ENCODE measurements around the gene PSMD12.
"Not testable (repeated sequence)": the region's sequence is repeated elsewhere in the genome, so short reads cannot be mapped to it uniquely, and the experiment has no call there.

Gene PSMD12

GRCh38 chr17:67388536-67388935, 22.2 kb upstream of the PSMD12 start:
- DNase-seq (ENCODE audit: low read depth in 2 of 3, low spot score in 1 of 3), result not testable (repeated sequence)

DNA sequence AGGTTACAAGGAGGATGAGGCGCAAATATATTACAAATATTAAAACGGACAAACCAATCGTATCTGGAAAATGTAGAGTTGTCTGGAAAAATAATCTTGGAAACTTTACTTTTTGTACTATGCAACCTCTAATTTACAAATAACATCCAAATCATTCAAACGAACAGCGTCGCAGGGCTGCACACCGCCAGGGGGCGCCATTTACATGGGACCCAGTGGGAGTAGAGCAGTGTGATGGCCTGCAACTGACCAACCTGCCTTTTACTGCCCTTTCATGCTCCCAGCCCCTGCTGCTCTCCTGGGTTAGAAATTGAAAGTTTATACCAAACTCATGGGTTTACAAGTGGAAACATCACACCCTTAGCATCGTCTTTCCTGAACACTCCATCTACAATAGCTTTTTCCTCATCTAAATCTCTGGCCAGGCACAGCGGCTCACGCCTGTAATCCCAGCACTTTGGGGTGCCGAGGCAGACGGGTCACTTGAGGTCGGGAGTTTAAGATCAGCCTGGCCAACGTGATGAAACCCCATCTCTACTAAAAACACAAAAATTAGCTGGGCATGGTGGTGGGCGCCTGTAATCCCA, 20.7 kb upstream of the PSMD12 start:
- DNase-seq (ENCODE audit: low read depth in 2 of 3, low spot score in 1 of 3), result peak; percentile 53 to 70 (median 69)

DNA sequence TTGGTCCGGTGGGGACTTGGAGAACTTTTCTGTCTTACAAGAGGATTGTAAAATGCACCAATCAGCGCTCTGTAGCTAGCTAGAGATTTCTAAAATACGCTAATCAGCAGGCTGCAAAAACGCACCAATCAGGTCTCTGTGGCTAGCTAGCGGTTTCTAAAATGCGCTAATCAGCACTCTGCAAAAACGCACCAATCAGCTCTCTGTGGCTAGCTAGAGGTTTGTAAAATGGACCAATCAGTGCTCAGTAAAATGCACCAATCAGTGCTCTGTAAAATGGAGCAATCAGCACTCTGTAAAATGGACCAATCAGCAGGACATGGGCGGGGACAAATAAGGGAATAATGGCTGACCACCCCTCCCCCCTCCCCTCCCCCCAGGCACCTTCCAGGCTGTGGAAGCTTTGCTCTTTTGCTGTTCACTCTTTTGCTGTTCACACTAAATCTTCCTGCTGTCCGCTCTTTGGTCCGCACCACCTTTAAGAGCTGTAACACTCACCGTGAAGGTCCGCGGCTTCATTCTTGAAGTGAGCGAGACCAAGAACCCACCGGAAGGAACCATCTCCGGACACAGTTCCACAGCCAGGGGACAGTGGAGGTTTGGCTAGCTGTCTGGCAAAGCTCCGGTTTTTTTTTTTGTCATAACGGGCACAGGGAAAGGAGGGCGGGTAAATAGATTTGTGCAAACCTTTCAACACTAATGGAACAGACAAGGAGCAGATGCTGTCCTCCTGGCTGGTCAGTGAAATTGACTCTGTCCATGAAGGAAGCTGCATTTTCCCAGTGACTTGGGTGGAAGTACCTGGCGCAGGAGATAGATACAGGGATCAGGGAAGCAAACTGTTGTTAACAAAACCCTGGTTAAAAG, 19.0 kb upstream of the PSMD12 start:
- no peak for DNase-seq (ENCODE audit: low read depth in 2 of 3, low spot score in 1 of 3)

DNA sequence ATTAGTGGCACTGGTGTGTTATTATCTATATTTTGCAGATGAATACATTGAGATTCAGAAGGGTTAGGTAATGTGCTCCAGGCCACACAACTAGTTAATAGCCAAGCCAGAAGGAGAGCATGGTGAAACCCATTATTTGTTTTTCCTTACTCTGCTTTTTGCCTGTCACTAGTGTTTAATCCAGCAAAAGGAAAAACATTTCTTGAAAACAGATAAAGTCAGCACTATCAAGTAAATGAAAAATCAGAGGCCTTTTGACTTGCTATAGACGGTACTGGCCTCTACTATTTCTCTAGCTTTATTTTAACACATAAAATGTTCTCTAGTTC, 15.5 kb upstream of the PSMD12 start:
- DNase-seq (ENCODE audit: low read depth in 2 of 3, low spot score in 1 of 3), result no peak

DNA sequence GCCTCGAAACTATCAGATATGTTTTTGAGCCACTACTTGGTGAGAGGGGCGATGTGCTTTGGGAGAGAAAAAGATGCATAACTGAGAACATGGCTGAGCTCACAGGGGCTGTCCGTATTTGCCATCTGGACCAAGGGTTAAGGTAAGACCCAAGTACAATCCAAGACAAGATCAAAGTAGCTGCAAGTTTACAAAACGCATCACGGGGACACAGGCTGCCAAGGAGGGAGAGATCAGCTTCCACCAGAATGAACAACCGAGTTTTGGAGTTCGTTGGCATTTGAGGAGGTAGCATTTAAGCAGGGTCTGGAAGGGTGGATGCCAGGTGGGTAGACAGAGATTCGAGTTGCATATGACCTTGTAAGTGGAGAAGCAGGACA, 12.9 kb upstream of the PSMD12 start:
- no peak for DNase-seq (ENCODE audit: low read depth in 2 of 3, low spot score in 1 of 3)

- peak; percentile 65 to 72 (median 72) for DNase-seq (ENCODE audit: low read depth in 2 of 3, low spot score in 1 of 3)
Measured at GRCh38 chr17:67378454-67379250, 12.3 kb upstream of the PSMD12 start.

DNA sequence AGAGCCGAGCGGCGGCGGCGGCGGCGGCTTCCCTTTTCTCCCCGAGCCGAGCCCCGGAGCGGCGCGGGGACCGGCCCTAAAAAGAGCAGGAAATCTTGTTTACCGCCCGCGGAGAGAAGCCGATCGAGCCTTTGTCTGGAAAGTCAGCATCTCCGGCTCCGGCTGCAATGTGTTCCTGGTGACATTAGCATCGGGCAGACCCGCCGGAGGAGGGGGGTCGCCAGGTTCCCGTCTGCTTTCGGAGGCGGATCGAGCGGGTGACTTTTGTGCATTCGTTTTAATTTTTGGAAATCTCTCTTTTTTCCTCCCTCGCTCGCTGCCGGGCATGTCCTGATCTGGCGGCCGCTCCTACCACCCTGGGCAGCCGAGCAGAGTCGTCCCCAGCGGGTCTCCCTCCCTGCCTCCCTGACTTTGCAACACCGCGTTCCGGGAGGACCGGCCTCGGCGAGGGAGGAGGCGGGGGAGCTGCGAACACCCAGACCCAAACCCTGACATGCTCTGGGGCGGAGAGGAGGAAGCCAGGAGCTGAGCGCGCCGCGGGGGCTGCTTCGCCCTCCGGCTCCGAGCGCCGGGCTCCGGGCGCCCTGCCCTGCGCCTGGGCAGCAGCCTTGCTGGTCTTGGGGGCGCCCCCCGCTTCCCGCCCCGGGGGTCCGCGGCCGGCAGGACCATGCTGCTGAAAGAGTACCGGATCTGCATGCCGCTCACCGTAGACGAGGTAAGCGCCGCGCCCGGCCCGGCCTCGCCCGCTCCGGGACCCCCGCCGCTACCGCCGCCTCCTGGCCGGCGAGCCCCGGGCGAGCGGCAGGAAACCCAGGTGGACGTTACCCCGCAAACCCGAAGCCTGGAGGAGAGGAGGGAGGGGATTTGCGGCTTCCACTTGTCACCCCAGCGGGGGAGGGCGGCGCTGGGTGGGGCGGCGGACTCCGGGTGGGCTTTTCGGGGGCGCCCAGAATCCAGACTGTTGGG, 11.4 kb upstream of the PSMD12 start:
- DNase-seq (ENCODE audit: low read depth in 2 of 3, low spot score in 1 of 3), result peak in 2 of 3 donors; percentile 36 to 49

- peak; percentile 75 to 87 (median 79) for DNase-seq (ENCODE audit: low read depth in 2 of 3, low spot score in 1 of 3)
Measured at GRCh38 chr17:67376737-67377487, 10.5 kb upstream of the PSMD12 start, which contains the start of gene PITPNC1. Gene PITPNC1, plus strand, starts transcription at chr17:67377281.

GRCh38 chr17:67376415-67376736, 10.0 kb upstream of the PSMD12 start:
- no peak for DNase-seq (ENCODE audit: low read depth in 2 of 3, low spot score in 1 of 3)

- DNase-seq (ENCODE audit: low read depth in 2 of 3, low spot score in 1 of 3), result no peak
Measured at GRCh38 chr17:67375716-67376115, 9.3 kb upstream of the PSMD12 start.

DNA sequence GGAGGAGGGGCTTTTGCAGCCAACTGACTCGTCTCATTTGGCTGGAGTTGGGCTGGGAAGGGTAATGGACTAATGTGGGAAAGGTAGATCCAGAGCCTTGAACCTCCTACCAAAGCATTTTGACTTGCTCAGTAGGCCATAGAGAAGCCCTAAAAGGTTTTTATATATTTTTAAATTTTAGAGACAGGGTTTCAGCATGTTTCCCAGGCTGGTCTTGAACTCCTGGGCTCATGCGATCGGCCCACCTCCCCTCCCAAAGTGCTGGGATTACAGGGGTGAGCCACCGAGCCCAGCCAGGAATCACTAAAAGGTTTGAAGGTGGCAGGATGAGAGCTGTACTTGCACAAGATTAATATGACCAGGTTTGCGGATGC, 8.7 kb upstream of the PSMD12 start:
- no peak for DNase-seq (ENCODE audit: low read depth in 2 of 3, low spot score in 1 of 3)

DNA sequence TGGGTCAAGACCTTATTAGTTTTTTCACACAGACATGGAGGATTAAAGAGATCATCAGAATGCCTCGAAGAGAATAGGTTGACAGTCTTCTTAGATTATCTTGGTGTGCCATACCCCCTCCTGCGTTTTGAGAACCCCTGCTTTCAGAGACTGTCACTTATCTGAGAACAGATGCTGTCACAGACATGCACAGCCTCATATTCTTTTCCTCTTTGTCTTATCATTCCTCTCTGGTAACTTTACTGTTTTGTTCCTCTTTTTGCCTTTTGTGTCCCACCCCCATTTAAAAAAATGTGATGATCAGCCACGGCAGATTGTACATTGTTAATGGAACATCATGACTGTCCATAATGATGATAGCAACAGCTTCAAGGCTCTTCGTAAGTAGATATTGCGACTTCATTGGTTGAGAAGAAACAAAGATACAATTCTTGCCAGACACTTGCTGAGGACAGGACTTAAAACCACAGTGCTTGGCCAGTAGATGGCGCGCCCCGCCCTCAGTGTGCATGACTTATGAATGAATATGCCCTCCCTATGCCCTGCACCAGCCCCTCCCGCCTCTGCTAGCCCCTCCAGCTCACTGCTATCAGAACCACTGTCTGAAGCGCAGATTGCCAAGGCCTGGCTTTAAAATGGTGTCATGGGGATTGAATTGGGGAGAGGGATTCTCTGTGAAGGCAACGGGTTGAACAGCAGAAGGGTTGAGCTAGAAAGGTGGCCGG, 8.1 kb upstream of the PSMD12 start:
- DNase-seq (ENCODE audit: low read depth in 2 of 3, low spot score in 1 of 3), result peak; percentile 80 to 82 (median 81)

DNA sequence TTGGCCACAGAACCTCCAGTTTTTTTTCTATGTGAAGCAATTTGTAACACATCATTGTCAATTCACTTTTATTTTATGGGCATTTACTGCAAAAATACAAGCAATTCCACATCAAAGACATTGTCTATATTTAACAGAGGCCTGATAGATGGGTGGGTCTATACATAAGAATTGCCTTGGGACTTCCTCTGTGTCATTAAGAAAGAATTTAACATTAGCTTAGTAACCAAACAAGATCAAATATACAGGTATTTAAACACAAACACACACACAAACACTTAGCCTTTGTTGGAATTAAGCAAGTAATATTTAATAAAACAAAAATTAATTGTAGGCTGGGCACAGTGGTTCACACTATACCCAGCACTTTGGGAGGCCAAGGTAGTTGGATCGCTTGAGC, 6.4 kb upstream of the PSMD12 start:
- DNase-seq (ENCODE audit: low read depth in 2 of 3, low spot score in 1 of 3), result no peak

DNA sequence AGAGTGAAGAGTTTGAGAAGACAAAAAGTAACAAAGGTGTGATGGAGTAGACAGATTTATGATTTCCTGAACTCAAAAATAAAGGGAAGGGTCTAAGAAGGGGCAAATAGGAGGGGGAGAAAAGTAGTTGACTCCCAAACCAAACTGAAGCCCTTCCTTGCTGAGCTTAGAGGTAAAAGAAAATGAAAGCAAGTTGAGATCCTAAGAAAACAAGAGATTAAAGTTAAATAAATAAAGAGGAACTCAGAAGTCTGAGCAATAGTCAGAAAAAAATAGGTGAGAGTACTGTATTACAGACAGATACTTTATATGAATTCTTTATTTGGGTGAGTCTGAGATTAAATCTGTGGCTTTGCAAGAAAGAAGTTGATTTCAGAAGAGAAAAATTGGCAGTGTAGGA, 3.3 kb upstream of the PSMD12 start:
- DNase-seq (ENCODE audit: low read depth in 2 of 3, low spot score in 1 of 3), result no peak

GRCh38 chr17:67365738-67366192, 612 bp downstream of the PSMD12 start:
- DNase-seq (ENCODE audit: low read depth in 2 of 3, low spot score in 1 of 3), result peak in 1 of 3 donors; percentile 20

DNA sequence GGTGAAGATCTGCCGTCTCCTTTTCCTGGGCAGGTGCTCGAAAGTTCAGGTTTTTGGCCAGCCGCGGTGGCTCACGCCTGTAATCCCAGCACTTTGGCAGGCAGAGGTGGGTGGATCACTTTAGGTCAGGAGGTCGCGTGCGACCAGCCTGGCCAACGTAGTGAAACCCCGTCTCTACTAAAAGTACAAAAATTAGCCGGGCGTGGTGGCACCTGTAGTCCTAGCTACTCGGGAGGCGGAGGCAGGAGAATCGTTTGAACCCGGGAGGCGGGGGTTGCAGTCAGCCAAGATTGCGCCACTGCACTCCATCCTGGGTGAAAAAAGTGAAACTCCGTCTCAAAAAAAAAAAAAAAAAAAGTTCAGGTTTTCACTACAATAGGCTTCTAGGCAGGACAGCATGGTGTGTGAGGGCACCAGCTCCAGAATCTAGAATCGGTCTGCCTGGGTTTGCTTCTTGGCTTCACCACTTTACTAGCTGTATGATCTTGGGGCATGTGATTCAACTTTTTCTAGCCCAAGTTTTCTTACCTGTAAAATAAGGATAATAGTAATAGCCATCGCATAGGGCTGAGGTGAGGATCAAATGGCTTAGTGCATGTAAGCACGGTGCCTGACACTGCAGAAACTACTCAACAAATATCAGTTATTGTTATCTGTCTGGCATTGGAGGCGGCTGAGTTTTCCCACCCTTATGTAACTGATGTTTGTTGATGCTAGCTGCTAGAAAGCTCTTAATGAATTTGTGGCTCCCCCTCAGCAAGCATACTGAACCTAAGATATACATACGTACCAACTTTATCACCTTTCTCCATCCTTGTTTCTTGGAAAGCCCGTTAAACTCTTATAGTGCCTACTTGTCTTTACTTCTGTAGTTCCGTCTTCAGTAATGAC, 1.3 kb downstream of the PSMD12 start:
- no peak for DNase-seq (ENCODE audit: low read depth in 2 of 3, low spot score in 1 of 3)

DNA sequence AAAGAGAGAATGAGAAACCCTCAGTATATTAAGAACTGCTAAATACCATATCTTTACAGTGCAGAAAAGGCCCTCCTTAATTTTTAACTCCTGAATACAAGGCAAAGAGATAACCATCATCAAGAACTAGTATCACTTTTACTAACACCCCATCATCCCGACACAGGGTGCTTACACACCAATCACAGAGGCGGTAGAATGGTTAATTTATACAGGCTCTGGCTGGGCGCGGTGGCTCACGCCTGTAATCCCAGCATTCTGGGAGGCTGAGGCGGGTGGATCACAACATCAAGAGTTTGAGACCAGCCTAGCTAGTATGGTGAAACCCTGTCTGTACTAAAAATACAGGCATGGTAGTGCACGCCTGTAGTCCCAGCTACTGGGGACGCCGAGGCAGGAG, 4.2 kb downstream of the PSMD12 start:
- DNase-seq (ENCODE audit: low read depth in 2 of 3, low spot score in 1 of 3), result no peak

DNA sequence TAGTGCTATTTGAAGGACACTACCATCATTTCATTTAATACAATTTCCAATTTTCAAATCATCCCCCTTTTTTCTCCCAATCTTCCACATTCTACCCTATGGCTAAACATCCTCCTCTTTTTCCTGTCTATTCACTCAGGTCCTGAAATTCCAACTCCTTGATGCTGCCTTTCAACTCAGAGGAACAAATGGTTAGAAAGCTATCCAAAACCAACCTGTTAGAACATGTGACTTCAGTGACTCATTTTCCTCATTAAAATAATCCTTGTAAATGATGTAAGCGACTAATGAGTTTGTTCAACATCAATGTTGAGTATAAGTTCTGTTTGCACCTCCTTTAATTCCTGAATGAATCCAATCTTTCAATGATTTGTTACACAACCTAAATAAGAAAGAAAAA, 5.5 kb downstream of the PSMD12 start:
- DNase-seq (ENCODE audit: low read depth in 2 of 3, low spot score in 1 of 3), result no peak

Measured in stimulated activated CD4-positive, alpha-beta T cell treated with anti-CD3 and anti-CD28 coated beads, Interleukin-12 subunit alpha, Interleukin-12 subunit beta, amount 100 ng/mL, for 48 hours (primary cell).